SK-N-SH (cell line): ENCODE data around the gene GPNMB. TPM values are rescaled to one million over a fixed set of nuclear protein-coding genes. Genes with fewer than 3 reads are reported as not detected.

Source experiments
- CTCF ChIA-PET: fragments of 300-600, 350-600 bp; formaldehyde crosslinking; extraction: SDS; loops from one replicate; lab custom pipeline; 2021; lab: Yijun Ruan, JAX
- POLR2A ChIA-PET: fragments of 350-600 bp; sonication (Branson Sonifier 250); formaldehyde crosslinking; extraction: SDS; loops from one replicate; lab custom pipeline; 2020; ENCODE audit warnings: antibody characterized with exemption, inconsistent platforms; lab: Yijun Ruan, JAX
- DNase-seq: peaks from one replicate; pipeline ENCODE4 v3.0.0; 2012
- H2AFZ ChIP-seq: fragments of 200-600 bp; sonication (generic); 2 replicates; pipeline ENCODE4 v1.8.1; 2016; ENCODE audit warnings: antibody characterized with exemption, mild to moderate bottlenecking, low read depth
- H3F3A ChIP-seq: fragments of 200-600 bp; sonication (generic); replicated peaks from 2 replicates; pipeline ENCODE3; 2016; ENCODE audit warnings: antibody characterized with exemption, mild to moderate bottlenecking; ENCODE audit not compliant: insufficient read depth
- H3K27ac ChIP-seq, 2 experiments: fragments of 200-500 bp in 1 of 2; fragments of 200-600 bp in 1 of 2; sonication (Bioruptor generic) in 1 of 2; sonication (generic), shearing (Covaris generic) in 1 of 2; 2 replicates each; pipeline versions ENCODE4 v1.5.1 to v1.6.1; 2014 to 2016; ENCODE audit warnings: low read depth in 2 of 2, inconsistent platforms in 1 of 2, low read length in 1 of 2, mild to moderate bottlenecking in 1 of 2, mixed read lengths in 1 of 2
- H3K27me3 ChIP-seq: fragments of 200-600 bp; sonication (generic), shearing (Covaris generic); 2 replicates; pipeline ENCODE4 v1.6.1; 2016; ENCODE audit warnings: mixed run types; ENCODE audit not compliant: insufficient read depth
- H3K36me3 ChIP-seq, 2 experiments: fragments of 200-500 bp in 1 of 2; fragments of 200-600 bp in 1 of 2; sonication (Bioruptor generic) in 1 of 2; sonication (generic) in 1 of 2; replicated peaks in 1 of 2; 2 replicates each; pipeline versions ENCODE3 to v1.5.1; 2014 to 2016; ENCODE audit warnings: low read length in 1 of 2, mild to moderate bottlenecking in 1 of 2; ENCODE audit not compliant: insufficient read depth in 2 of 2, control insufficient read depth in 1 of 2
- H3K4me1 ChIP-seq, 2 experiments: fragments of 200-500 bp in 1 of 2; fragments of 200-600 bp in 1 of 2; sonication (Bioruptor generic) in 1 of 2; sonication (generic), shearing (Covaris generic) in 1 of 2; 2 replicates each; pipeline versions ENCODE4 v1.5.1 to v1.6.1; 2014 to 2016; ENCODE audit warnings: low read depth in 1 of 2, low read length in 1 of 2, mixed run types in 1 of 2; ENCODE audit not compliant: insufficient read depth in 2 of 2, control insufficient read depth in 1 of 2
- H3K4me2 ChIP-seq: fragments of 200-600 bp; sonication (generic), shearing (Covaris generic); 2 replicates; pipeline ENCODE4 v1.6.1; 2017; ENCODE audit warnings: mixed run types
- H3K4me3 ChIP-seq, 2 experiments: fragments of 200-500 bp in 1 of 2; fragments of 200-600 bp in 1 of 2; sonication (Bioruptor generic) in 1 of 2; sonication (generic), shearing (Covaris generic) in 1 of 2; 2 replicates each; pipeline versions ENCODE4 v1.5.1 to v1.8.1; 2014 to 2016; ENCODE audit warnings: low read depth in 2 of 2, inconsistent platforms in 1 of 2, low read length in 1 of 2, mild to moderate bottlenecking in 1 of 2, mixed read lengths in 1 of 2, moderate library complexity in 1 of 2
- H3K79me2 ChIP-seq: fragments of 200-600 bp; sonication (generic); 2 replicates; pipeline ENCODE4 v1.8.1; 2017; ENCODE audit warnings: mild to moderate bottlenecking; ENCODE audit not compliant: insufficient read depth
- H3K9ac ChIP-seq: fragments of 200-600 bp; sonication (generic); 2 replicates; pipeline ENCODE4 v1.6.1; 2017; ENCODE audit warnings: mixed run types
- H3K9me2 ChIP-seq: fragments of 200-600 bp; sonication (generic); 2 replicates; pipeline ENCODE4 v1.6.1; 2017; ENCODE audit warnings: mixed run types
- H3K9me3 ChIP-seq: fragments of 200-600 bp; sonication (generic); 2 replicates; pipeline ENCODE4 v1.6.1; 2017; ENCODE audit warnings: mixed run types, mild to moderate bottlenecking, moderate library complexity
- H4K20me1 ChIP-seq: fragments of 200-600 bp; sonication (generic); 2 replicates; pipeline ENCODE4 v1.6.1; 2017; ENCODE audit warnings: mild to moderate bottlenecking, mixed run types; ENCODE audit not compliant: insufficient read depth
- CHD2 ChIP-seq: fragments of 150-350 bp; IDR thresholded peaks from 2 replicates; pipeline ENCODE4 v1.6.1; 2018; ENCODE audit warnings: low read length; ENCODE audit not compliant: partially characterized antibody
- ELF1 ChIP-seq: IDR thresholded peaks from 2 replicates; pipeline ENCODE4 v1.4.0; 2012
- EZH2phosphoT487 ChIP-seq: fragments of 200-600 bp; sonication (generic); IDR thresholded peaks from 2 replicates; pipeline ENCODE4 v1.6.1; 2017; ENCODE audit warnings: low read depth, mixed run types, mild to moderate bottlenecking, antibody characterized with exemption, moderate library complexity, borderline replicate concordance
- FOSL2 ChIP-seq: IDR thresholded peaks from 2 replicates; pipeline ENCODE4 v1.4.0; 2012; ENCODE audit warnings: low read depth, mild to moderate bottlenecking, moderate library complexity, borderline replicate concordance
- FOXM1 ChIP-seq: IDR thresholded peaks from 2 replicates; pipeline ENCODE4 v1.4.0; 2012; ENCODE audit warnings: low read depth, mild to moderate bottlenecking
- JUND ChIP-seq: IDR thresholded peaks from 2 replicates; pipeline ENCODE4 v1.4.0; 2012
- POLR2AphosphoS5 ChIP-seq: IDR thresholded peaks from 2 replicates; pipeline ENCODE4 v1.6.1; 2012; ENCODE audit warnings: low read depth, low read length
- SIN3A ChIP-seq: IDR thresholded peaks from 2 replicates; pipeline ENCODE4 v1.6.1; 2012; ENCODE audit warnings: low read depth, mild to moderate bottlenecking, low read length, moderate library complexity, borderline replicate concordance
- TCF12 ChIP-seq: IDR thresholded peaks from 2 replicates; pipeline ENCODE4 v1.4.0; 2012
- YY1 ChIP-seq: IDR thresholded peaks from 2 replicates; pipeline ENCODE4 v1.4.0; 2012; ENCODE audit warnings: low read depth, mild to moderate bottlenecking
- WGBS: methylation state at CpG from one replicate; pipeline ENCODE4 v1.1.6; 2017; ENCODE audit warnings: low lambda C conversion rate; 5-methylcytosine and 5-hydroxymethylcytosine counted together
- polyA plus RNA-seq, 3 experiments: library from polyadenylated mRNA; depleted of rRNA; stranded (reverse); fragments of >200 nt; gene quantifications; 2 replicates each; pipeline ENCODE4 v1.2.3, GENCODE V29; 2012
- TF ChIP-seq, protein P1 (sequence below): fragments of 150-350 bp; IDR thresholded peaks from 2 replicates; pipeline ENCODE4 v1.6.1; 2017; ENCODE audit warnings: antibody characterized with exemption, low read length, low read depth, borderline replicate concordance
- TF ChIP-seq, protein P2 (sequence below): IDR thresholded peaks from 2 replicates; pipeline ENCODE4 v1.4.0; 2012; ENCODE audit warnings: low read depth, borderline replicate concordance
- TF ChIP-seq, protein P3 (sequence below): IDR thresholded peaks from 2 replicates; pipeline ENCODE4 v1.4.0; 2012; ENCODE audit warnings: low read depth, borderline replicate concordance

Gene GPNMB
- polyA plus RNA-seq, 1 of the 3 experiments (the other 2 are of a cell fraction): 13.8 TPM

DNA sequence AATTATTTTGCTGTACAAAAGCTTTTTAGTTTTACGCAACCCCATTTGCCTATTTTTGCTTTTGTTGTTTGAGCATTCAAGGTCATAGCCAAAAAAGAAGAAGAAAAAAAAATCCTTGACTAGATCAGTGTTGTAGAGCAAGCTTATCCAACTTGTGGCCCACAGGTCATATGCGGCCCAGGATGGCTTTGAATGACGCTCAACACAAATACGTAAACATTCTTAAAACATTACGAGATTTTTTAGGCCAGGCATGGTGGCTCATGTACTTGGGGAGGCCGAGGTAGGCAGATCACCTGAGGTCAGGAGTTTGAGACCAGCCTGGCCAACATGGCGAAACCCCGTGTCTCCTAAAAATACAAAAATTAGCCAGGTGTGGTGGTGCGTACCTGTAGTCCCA lies 44.4 kb downstream of the GPNMB start:
- 94% methylated on average over 9 of the region's 9 CpGs for WGBS
- Histone ChIP-seq H3F3A (peaks cover 4% of the 10 kb centered on the region), H3K4me2 (no peak overlapping the region), H3K9me2 (no peaks in the 10 kb centered on the region), H3K36me3 (no peaks in the 10 kb centered on the region), H3K79me2 (no peaks in the 10 kb centered on the region), H4K20me1 (no peaks in the 10 kb centered on the region), H3K27ac (no peak overlapping the region), H3K4me3 (no peak overlapping the region), H2AFZ (no peak overlapping the region), H3K9ac (no peak overlapping the region), H3K4me1 (peaks cover 0 to 10% of the 10 kb centered on the region in 2 experiments; a peak in 1 of 4 replicates), H3K27me3 (no peaks in the 10 kb centered on the region), H3K9me3 (no peaks in the 10 kb centered on the region)
- no peak for DNase-seq
- ChIA-PET CTCF (interaction anchor here (1.0 to 9.9 kb wide), 2 partner anchors 15 to 18 kb away, joined by 3 to 69 read pairs; no protein-coding TSS in a partner anchor), POLR2A (no interaction called here)
- TF ChIP-seq CHD2 (no peak), TCF12 (no peak)
- TF ChIP-seq, protein P1, sequence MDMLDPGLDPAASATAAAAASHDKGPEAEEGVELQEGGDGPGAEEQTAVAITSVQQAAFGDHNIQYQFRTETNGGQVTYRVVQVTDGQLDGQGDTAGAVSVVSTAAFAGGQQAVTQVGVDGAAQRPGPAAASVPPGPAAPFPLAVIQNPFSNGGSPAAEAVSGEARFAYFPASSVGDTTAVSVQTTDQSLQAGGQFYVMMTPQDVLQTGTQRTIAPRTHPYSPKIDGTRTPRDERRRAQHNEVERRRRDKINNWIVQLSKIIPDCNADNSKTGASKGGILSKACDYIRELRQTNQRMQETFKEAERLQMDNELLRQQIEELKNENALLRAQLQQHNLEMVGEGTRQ: no peak
- TF ChIP-seq, all 33 proteins: peak for 0

DNA sequence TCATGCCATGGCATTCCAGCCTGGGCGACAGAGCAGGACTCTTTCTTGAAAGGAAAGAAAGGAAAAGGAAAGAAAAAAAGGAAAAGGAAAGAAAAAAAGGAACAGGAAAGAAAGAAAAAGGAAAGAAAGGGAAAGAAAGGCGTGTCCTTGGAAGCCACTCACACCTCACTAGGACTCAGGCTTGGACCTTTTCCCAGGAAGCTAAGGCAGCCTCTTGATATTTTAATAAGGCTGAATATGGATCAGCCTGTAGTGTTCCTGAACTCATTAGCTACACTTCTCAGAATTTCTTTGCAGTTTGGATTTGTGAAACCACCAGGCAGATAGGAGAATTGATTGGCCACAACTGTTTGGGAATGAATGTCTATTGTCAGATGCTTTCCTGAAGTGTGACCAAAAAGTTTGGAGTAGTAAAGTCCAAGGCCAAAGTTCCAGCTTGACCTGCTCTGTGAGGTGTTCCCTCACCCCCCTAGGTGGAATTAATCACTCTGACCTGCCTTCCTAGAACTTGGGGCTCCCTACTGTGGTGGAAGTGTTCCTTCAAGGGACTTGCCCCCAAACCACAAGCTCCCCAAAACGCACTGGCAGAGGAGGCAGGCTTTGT lies 45.5 kb downstream of the GPNMB start:
- Histone ChIP-seq H2AFZ (peak overlapping the region; percentile 43; the same call in 1 of the 2 replicates), H3K27ac (no peak overlapping the region), H3F3A (peaks cover 4% of the 10 kb centered on the region), H3K27me3 (no peaks in the 10 kb centered on the region), H3K4me2 (no peak overlapping the region), H3K4me1 (peaks cover 0 to 10% of the 10 kb centered on the region in 2 experiments; a peak in 1 of 4 replicates), H3K79me2 (no peaks in the 10 kb centered on the region), H3K4me3 (no peak overlapping the region), H3K9me3 (no peaks in the 10 kb centered on the region), H4K20me1 (no peaks in the 10 kb centered on the region), H3K36me3 (no peaks in the 10 kb centered on the region), H3K9me2 (no peaks in the 10 kb centered on the region), H3K9ac (no peak overlapping the region)
- no peak for DNase-seq
- WGBS: 87% methylated on average over 3 of the region's 3 CpGs
- ChIA-PET POLR2A (no interaction called here), CTCF (interaction anchor here (1.1 to 9.9 kb wide), 4 partner anchors 8 to 107 kb away, joined by 3 to 69 read pairs (median 10); no protein-coding TSS in a partner anchor)
- no peak for TF ChIP-seq TCF12
- TF ChIP-seq JUND: no peak
- TF ChIP-seq POLR2AphosphoS5: no peak
- TF ChIP-seq SIN3A: no peak
- no peak for TF ChIP-seq FOSL2
- TF ChIP-seq FOXM1: no peak
- no peak for TF ChIP-seq YY1
- no peak for TF ChIP-seq CHD2
- TF ChIP-seq, protein P2, sequence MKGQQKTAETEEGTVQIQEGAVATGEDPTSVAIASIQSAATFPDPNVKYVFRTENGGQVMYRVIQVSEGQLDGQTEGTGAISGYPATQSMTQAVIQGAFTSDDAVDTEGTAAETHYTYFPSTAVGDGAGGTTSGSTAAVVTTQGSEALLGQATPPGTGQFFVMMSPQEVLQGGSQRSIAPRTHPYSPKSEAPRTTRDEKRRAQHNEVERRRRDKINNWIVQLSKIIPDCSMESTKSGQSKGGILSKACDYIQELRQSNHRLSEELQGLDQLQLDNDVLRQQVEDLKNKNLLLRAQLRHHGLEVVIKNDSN: no peak
- no peak for TF ChIP-seq EZH2phosphoT487
- TF ChIP-seq ELF1: no peak
- TF ChIP-seq, protein P3, sequence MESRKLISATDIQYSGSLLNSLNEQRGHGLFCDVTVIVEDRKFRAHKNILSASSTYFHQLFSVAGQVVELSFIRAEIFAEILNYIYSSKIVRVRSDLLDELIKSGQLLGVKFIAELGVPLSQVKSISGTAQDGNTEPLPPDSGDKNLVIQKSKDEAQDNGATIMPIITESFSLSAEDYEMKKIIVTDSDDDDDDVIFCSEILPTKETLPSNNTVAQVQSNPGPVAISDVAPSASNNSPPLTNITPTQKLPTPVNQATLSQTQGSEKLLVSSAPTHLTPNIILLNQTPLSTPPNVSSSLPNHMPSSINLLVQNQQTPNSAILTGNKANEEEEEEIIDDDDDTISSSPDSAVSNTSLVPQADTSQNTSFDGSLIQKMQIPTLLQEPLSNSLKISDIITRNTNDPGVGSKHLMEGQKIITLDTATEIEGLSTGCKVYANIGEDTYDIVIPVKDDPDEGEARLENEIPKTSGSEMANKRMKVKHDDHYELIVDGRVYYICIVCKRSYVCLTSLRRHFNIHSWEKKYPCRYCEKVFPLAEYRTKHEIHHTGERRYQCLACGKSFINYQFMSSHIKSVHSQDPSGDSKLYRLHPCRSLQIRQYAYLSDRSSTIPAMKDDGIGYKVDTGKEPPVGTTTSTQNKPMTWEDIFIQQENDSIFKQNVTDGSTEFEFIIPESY: no peak
